H1 (cell line): ENCODE measurements around the gene CKAP2L. TPM values are rescaled to one million over a fixed set of nuclear protein-coding genes. Genes with fewer than 3 reads are reported as not detected.

Source experiments
- JUN ChIP-seq: IDR thresholded peaks from 2 replicates; pipeline ENCODE4 v1.6.1; 2011; ENCODE audit warnings: low read depth, mild to moderate bottlenecking, improper control_type of control experiment, low read length
- NANOG ChIP-seq: IDR thresholded peaks from 2 replicates; pipeline ENCODE4 v1.6.1; 2011; ENCODE audit warnings: low read length, low read depth, mild to moderate bottlenecking, inconsistent platforms; ENCODE audit not compliant: insufficient read depth, poor library complexity, severe bottlenecking
- SIRT6 ChIP-seq: IDR thresholded peaks from one replicate; pipeline ENCODE4 v1.7.1; 2012; ENCODE audit warnings: low read length, inconsistent platforms
- USF2 ChIP-seq: IDR thresholded peaks from 2 replicates; pipeline ENCODE4 v1.6.1; 2011; ENCODE audit warnings: low read length, improper control_type of control experiment
- polyA plus RNA-seq, 7 experiments: library from polyadenylated mRNA; depleted of rRNA in 3 of 7; stranded (reverse) in 5 of 7; unstranded in 2 of 7; fragments of >200 nt in 5 of 7; fragments of 200-250 nt in 2 of 7; gene quantifications; 1 replicate in 5 of 7; 2 replicates in 1 of 7; 4 replicates in 1 of 7; pipeline versions ENCODE4 v1.2.1 to v1.2.3, GENCODE V29; 2011 to 2013; ENCODE audit warnings: missing spikeins in 2 of 7, mixed read lengths in 2 of 7
- total RNA-seq: library from RNA; stranded (reverse); fragmentation: NEBNext Ultra II Directional; extraction: Animal tissue kit (Norgen Biotek cat#: 25700); gene quantifications from 2 replicates; pipeline ENCODE4 v1.2.1, GENCODE V29; 2021

The CKAP2L gene
- total and polyA plus RNA-seq, 2 of the 8 experiments (the other 6 are each of a cell fraction or from before 2014, with no cell fraction given): 2.5 to 20.7 TPM

DNA sequence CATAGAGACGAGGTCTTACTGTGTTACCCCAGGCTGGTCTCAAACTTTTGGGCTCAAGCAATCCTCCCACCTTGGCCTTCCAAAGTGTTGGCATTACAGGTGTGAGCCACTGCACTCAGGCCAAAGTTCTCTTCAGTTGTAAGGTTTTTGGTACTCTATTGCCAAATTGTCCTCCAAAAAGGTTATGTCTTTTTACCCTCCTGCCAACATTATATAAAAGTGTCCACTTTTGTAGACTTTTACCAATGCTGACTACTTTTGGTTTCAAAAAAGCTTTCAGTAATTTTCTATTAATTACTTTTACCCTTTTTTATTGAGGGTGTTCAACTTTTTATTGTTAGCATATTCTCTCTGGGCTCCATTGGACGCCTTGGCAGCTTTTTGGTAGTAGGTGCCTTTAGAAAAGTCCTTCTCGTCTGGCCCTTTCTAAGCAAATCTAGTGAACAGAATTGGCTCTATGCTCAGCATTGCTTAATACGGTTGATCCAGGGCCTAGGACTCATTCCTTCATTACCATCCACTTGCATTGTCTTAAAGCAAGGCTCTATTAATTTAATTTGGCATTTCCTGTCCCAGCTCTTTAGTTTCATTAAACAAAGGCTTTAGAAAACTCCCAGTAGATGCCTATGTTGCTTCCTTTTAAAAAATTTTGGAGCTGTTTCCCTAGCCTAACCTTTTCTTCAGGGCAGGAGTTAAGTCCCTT, 36.6 kb upstream of the CKAP2L start (continued):
- TF ChIP-seq USF2 (no peak), SIRT6 (no peak), JUN (no peak), NANOG (no peak)
